UCSD-AML1 (cell line): ENCODE data around the gene HECTD4.
"Not testable (repeated sequence)": the region's sequence is repeated elsewhere in the genome, so short reads cannot be mapped to it uniquely, and the experiment has no call there.

ENCODE experiments used
- DNase-seq: peaks from one replicate; lab custom pipeline; 2025; ENCODE audit not compliant: unreplicated experiment; lab: John Stamatoyannopoulos, UW

HECTD4 gene

GRCh38 chr12:112275836-112276235 is 106.4 kb downstream of the HECTD4 start:
- no peak for DNase-seq

DNA sequence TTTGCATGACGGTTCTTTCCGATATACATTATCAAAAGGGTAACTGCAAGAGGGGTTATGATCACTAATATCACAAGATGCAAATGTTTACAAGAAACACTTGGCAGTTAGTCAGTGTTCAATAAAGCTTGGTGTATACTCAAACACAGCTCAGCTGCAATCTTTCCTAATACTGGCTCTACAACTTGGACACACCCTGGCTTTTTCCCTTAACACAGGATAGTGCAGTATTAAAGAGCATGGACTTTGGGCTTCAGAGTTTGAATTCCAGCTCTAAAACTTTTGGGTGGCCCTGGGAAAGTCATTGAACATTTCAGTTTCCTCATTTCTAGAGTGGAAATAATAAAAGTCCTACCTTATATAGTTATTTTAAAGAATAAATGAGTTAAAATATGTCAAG is 107.0 kb downstream of the HECTD4 start:
- DNase-seq = no peak

GRCh38 chr12:112270673-112271072 is 111.6 kb downstream of the HECTD4 start:
- DNase-seq = no peak

GRCh38 chr12:112266473-112266872 is 115.8 kb downstream of the HECTD4 start:
- DNase-seq = no peak

DNA sequence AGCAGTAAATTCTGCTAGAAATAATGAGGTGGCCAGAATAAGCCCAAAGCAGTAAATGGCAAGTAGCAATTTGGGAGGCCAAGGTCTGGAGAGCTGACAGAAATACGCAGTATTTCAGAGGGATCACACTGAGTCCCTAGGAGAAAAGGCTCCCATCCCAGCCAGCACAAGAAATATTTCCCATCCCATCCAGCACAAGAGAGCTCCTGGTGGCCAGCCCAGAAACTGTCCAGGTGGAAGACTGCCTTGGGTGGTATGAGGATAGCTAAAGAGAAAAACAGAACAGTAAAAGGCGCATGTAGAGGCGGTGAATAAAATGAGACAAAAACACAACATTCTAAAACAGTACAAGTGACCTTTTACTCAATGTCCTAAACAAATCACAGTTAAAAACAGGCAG is 120.7 kb downstream of the HECTD4 start:
- DNase-seq = no peak

DNA sequence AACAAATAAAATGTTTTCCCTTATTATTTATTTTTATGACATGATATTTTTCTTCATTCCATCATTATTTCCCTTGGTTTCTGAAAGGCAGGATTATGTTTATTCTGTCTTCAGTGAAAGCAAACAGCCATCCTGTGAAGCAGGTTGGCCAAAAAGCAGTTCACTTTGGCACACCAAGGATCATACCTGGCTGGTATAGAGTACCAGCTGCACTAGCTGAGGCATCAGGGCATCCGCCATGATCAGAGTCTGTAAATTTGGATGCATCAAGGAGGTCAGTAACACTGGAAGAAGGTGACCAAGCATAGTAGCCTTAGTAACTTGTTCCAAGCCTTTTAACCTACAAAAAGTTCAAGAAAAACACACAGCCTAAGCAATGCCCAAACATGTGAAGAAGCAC is 123.3 kb downstream of the HECTD4 start:
- DNase-seq = no peak

DNA sequence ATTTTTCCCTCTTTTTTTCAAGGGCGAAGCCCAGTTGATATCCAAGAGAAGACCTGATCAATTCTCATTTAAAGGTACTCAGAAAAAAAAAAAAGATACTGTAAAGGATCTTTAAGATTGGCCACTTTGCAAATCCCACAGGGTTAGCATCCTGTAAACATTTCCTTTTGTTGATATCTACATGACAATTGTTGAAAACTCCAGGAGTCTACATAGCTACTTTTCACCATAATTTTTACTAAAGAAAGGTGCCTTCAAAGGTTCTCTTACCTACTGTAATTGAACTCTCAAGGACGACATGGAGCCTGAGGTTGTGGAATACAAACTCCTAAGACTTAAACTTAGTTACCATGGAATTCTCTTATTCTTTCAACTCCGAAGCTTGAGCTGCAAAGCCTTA is 125.5 kb downstream of the HECTD4 start:
- DNase-seq = no peak

DNA sequence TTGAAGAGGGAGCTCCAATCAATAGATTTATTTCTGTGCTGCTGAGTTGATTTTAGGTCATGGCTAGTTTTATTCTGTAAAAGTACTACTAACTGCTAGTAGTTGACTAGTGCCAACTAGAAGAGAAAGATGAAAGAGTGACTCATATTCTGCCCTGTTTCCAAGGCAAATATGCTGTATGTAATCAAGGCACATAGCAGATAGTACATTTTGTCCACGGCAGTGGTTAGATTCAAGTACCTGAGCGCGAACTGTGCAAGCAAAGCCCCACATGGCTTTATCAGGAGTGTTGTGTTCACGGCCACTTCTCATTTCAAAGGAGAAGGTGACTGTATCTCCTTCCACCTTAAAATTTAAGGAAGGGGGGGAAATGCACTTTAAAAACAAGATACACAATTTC is 130.0 kb downstream of the HECTD4 start:
- DNase-seq = no peak

GRCh38 chr12:112244902-112245301 is 137.3 kb downstream of the HECTD4 start:
- DNase-seq = not testable (repeated sequence)

DNA sequence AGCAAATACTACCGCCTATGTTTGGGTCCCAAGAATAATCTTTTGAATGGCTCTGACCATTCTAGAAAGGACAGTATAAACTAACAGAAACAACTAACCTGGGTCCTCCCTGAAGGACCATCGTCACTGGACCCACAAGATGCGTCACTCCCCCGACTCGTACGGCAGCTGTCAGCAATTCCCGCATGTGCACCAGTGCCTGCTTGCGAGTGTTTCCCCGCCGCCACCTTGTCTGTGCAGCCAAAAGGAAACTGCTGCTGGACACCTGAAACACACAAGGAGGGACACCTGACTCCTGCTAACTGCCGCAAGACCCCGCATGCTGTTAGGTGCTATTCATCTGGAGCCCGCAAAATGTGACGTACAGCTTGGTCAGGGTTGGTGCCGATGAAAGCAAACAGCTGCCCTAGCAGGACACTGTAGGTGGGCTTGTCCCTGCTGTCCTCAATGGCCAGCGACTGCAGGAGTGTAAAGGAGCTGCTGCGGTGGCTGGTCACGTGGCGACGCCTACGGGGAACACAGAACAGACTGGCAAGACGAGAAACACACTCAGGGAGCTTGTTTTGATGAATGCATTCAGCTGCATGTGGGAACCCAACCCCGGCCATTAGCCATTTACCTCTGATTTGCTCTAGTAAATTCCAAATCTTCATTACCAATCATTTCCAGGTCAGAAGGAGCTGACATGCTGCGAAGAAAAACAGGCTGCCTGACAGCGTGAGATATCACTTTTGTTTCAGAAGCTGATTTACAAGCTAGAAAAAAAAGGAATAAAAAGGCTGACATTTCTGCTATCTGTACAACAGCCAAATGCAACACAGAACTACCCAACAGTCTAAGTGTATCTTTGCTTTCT is 138.7 kb downstream of the HECTD4 start:
- no peak for DNase-seq

DNA sequence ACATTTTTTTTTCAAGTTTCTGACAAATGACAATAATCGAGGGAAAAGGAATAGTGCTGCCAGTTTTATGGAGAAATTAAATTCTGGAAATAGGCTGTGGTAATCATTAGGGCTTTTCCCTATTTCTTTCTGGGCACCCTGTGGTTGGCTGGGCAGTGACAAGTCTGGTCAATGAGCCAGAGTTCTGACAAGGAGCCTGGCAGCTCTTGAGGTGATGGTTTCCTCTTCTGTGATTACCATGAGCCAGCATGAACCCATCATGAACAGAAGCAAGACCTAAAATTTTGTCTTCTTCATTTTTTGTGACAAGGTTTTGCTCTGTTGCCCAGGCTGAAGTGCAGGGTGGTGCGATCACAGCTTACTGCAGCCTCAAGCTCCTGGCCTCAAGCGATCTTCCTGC is 141.1 kb downstream of the HECTD4 start:
- DNase-seq = no peak

DNA sequence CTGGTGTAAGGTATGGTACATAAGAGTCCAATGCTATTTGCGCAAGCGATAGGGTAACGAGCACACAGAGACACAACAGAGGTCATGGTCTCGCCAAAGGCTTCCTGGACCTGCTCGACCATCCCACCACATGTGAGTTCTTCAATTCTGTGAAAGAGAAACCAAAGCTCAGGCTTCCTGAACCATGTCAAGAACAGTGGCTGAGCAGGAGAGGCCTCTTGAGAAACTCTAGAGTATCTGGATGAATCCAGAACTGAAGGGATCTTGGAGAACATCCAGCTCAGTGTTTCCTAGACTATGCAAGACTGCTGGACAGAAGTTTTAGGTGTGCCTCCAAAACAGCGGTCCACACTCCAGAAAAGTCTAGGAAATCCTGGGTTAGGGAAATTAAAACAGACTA is 142.3 kb downstream of the HECTD4 start:
- no peak for DNase-seq

GRCh38 chr12:112239020-112239419 is 143.2 kb downstream of the HECTD4 start:
- no peak for DNase-seq

GRCh38 chr12:112238441-112238840 is 143.8 kb downstream of the HECTD4 start:
- DNase-seq = no peak

- no peak for DNase-seq
Measured at GRCh38 chr12:112236786-112237185, 145.4 kb downstream of the HECTD4 start.

DNA sequence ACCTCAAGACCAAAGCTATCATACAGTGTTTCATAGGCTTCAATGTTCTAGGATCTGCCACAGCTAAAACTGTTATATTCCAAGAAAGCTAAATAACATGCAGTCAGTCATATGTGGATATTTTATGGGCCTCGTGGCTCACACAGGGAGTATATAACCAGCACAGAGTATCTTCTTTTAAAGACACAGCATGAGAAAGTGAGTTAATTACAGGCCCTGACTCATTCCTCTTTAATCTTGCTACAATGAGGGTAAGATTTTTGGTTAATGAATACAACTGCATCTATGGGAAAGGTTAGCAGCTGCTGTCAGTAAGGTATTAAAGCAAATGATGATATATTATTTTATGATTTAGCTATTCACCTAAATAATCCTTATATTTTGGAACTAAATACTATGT is 145.8 kb downstream of the HECTD4 start:
- no peak for DNase-seq

DNA sequence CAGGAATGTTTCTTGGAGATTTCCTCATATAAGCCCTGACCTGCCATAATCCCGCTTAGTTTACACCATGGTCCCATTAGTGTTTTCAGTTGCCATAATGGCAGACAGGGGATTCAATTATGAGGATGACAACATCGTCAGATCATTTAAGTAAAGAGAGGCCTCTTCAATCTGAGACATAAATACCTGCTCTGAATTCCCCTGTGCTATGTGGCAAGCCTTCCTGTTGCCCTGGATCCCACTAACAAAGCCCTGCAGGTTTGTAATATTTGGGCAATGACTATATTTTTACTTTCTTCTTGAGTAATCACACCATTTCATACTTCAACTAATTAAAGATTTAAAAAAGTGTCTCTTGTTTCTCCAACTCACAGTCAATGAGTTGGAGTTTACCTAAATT is 147.9 kb downstream of the HECTD4 start:
- no peak for DNase-seq

DNA sequence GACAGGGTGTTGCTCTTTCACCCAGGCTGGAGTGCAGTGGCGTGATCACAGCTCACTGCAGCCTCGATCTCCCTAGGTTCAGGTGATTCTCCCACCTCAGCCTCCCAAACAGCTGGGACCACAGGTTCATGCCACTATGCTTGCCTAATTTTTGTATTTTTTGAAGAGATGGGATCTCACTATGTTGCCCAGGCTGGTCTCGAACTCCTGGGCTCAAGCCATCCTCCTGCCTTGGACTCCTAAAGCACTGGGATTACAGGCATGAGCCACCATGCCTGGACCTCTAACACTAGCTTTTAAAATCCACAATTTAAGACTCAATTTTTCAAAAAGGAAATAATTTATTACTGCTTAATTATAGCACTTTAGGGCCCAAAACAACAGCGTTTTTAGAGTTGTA is 149.0 kb downstream of the HECTD4 start:
- no peak for DNase-seq

DNA sequence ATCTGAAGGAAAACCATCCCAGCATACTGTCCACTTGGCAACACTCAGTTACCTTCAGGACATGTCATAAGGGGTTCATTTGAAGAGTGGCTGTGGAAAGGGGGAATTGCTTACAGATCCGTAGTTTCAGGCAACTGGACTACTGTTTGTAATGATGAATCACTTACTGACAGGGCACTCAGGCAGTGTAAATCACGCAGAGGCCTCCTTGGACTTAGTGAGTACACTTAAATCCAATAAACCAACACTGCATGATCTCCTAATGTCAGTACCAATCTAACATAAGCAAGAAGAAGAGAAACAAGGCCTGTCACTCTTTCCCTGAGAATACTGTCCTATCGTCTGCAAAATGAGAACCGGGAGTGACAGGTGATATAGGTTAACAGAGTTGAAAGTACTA is 152.1 kb downstream of the HECTD4 start:
- no peak for DNase-seq

- DNase-seq = no peak
Measured at GRCh38 chr12:112226768-112227167, 155.5 kb downstream of the HECTD4 start.

- not testable (repeated sequence) for DNase-seq
Measured at GRCh38 chr12:112220628-112221027, 161.6 kb downstream of the HECTD4 start.

GRCh38 chr12:112219195-112219594 is 163.0 kb downstream of the HECTD4 start:
- DNase-seq = no peak

- DNase-seq = no peak
Measured at GRCh38 chr12:112218150-112218549, 164.1 kb downstream of the HECTD4 start.
